DOHH2 (cell line): ENCODE measurements around the gene HMSD.

Experiments
- CTCF ChIP-seq: fragments of 200-600 bp; sonication (generic); IDR thresholded peaks from one replicate; pipeline ENCODE4 v1.5.1; 2014; ENCODE audit warnings: antibody characterized with exemption, mild to moderate bottlenecking, low read depth, low read length; ENCODE audit not compliant: poor library complexity, severe bottlenecking
- EZH2phosphoT487 ChIP-seq: fragments of 200-600 bp; sonication (generic); IDR thresholded peaks from 2 replicates; pipeline ENCODE4 v1.6.1; 2017; ENCODE audit warnings: borderline replicate concordance, mild to moderate bottlenecking, antibody characterized with exemption, low read length, moderate library complexity, mixed read lengths

- TF ChIP-seq CTCF, result no peak
- no peak for TF ChIP-seq EZH2phosphoT487
Observed at GRCh38 chr18:63909870-63910269, 39.2 kb upstream of the HMSD start.
